ENCODE results near the gene VEGFA.

The VEGFA gene

DNA sequence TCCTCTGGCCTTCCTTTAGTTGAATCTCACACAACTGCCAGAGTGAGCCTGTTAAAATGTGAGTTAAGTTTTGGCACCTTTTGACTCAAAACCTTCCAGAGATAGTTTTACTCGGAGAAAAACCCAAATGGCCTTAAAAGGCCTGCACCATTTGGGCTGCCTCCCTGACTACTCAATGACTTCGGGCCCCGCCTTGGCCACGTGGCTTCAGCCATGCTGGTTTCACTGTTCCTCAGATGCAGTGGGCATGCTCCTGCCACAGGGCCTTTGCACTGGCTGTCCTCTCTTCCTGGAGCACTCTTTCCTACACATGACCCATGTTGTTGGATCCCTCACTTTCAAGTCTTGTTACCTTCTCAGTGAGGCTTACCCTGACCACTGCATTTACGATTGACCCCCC lies 18.3 kb downstream of the VEGFA start:
- no peak for DNase-seq

DNA sequence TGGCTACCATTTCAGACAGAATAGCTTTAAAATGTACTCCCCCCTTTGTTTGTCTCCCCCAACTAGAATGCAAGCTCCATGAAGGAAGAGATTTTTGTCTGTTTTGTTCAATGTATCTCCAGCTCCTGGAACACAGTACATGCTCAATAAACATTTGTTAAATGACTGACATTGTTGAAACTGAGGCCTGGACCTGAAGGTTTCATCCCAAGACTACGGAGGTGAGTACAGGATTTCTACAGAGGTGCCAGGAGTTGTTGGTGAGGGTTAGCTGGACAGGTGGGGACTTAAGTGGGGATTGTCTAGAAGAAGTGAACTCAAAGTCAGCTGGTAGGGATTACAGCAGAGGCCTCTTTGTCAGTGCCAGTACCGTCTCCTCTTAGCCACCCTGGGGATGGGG lies 19.4 kb downstream of the VEGFA start:
- no peak for DNase-seq

- DNase-seq = no peak
Measured at GRCh38 chr6:43790031-43790430, 20.0 kb downstream of the VEGFA start.

DNA sequence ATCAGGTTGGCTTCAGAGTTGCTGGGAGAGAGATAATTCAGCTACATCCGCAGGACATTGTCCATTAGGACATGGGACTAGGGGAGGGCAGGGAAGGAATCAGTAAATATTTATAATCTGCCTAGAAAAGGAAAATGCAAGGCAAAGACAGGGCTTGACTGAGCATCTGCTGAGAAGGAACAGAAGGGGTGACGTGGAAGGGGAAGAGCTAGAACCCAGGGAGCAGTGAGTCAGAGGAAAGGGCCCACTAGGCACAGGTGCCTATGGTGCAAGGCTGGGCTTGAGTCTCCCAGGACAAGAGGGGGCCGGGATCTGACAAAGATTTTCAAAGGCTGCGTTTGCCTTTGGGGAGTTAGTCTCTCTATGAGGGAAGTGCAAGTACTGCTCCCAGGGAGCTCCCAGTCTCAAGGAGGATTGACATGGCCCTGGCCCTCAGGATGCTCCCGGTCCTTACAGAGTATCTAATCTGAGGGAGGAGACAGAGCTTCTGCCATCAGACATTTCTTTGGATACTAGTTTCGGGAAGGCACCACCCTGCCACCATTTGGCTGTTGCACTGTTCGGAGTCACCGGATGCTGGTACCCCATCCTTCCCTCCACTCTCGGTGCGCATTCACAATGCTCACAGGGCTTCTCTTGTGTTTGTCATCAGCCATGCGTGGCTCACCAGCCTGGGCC lies 21.9 kb downstream of the VEGFA start:
- DNase-seq = no peak

DNA sequence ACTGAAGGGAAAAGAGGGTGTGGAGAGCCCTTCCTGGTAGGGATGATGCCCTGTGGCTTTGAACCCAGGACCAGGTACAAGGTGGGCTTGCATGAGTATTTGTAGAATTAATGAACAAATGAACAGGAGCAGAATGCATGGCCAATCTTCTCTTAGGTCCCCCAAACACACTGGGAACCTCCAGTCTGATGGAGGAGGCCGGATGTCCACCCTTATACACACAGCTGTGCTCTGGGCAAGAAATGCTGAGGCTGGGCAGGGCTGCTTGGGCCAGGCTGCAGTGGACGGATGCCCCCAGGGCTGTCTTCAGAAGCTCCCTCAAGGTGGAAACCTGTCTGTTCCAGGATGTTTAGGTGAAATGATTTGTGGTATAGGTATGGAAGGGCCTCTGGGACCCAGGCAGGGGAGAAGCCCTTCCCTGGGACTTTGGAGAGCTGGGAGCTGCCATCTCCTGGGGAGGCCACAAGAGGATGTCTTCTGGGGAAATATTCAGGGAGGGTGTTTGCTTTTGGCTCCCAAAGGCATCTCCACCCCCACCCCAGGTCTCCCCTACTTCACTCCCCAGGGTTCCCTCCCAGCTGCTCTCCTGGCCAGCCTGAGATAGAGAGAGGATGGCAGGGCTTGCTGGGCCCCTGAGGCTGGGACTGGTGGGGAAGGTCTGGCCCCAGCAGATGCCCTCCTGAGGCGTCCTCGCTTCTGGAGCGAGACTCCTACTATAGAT lies 23.3 kb downstream of the VEGFA start:
- DNase-seq = no peak

DNA sequence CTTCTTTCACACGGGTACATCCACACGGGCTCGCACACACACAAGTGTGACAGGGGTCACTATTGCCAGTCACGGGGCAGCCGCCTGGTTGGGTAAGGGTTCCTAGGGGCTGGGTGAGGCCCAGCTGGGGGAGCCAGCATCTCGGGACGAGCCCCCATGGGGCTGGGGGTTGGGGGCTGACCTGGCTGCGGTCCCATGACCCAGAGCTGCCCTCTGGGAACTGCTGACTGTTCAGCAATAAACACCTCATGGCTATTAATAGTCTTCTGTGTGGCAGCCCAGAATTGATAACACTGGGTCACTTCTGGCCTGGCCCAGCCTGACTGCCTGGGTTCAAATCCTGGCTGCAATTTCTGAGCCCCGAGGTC lies 23.8 kb downstream of the VEGFA start:
- DNase-seq = no peak

- no peak for DNase-seq
Measured at GRCh38 chr6:43795421-43795820, 25.4 kb downstream of the VEGFA start.

- DNase-seq = no peak
Measured at GRCh38 chr6:43796168-43796567, 26.2 kb downstream of the VEGFA start.

DNA sequence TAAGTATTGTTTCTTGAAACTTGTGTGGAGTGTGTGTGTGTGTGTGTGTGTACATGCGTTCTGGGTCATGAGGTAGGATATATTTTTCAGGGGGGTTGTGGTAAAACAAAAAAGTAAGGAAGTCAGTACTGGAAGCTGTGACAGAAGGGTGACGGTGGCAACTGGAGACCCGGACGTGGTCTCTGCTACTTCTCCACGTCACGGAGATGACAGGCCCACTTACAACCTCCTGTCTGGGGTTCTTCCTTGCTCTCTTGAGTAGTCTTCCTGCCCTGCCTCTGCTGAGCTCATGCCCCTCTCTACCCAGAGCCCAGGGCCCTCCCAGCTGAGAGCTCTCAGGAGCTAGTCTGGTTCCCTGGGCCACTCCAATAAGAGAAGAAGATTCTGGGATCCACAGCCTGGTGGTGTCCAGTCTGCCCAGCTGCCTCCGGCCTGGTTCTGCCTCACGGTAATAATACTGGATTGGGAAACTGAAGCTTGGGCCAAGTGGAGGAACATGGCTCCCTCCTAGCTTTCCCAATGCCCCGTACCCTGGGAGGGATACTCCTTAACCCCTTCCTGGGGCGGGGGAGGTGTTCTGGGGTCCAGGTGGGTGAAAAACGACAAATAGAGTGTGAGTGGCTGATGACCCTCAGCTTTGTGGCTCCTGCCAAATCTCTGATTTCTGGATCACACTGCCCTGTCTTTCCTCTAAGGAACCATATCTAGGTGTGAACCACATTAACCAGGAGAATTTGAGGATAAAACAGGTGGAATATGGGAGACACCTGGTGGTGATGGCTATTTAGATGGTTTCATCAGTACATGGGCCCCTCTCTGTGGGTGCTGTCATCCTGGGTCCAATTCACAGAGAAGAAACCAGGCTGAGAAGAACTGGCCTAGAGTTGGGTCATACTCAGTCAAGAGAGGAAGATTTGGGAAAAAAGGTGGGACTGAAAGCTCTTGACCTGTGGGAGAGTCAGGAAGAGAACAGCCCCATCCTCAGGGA lies 27.2 kb downstream of the VEGFA start:
- no peak for DNase-seq

DNA sequence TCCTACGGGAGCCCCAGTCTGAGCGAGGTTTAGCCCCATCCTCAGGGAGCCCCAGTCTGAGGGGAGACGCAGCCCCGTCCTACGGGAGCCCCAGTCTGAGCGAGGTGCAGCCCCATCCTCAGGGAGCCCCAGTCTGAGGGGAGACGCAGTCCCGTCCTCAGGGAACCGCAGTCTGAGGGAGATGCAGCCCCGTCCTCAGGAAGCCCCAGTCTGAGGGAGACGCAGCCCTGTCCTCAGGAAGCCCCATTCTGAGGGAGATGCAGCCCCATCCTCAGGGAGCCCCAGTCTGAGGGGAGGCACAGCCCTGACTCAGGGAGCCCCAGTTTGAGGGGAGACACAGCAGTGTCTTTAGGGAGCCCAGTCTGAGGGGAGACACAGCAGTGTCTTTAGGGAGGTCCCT lies 27.9 kb downstream of the VEGFA start:
- DNase-seq = no peak

DNA sequence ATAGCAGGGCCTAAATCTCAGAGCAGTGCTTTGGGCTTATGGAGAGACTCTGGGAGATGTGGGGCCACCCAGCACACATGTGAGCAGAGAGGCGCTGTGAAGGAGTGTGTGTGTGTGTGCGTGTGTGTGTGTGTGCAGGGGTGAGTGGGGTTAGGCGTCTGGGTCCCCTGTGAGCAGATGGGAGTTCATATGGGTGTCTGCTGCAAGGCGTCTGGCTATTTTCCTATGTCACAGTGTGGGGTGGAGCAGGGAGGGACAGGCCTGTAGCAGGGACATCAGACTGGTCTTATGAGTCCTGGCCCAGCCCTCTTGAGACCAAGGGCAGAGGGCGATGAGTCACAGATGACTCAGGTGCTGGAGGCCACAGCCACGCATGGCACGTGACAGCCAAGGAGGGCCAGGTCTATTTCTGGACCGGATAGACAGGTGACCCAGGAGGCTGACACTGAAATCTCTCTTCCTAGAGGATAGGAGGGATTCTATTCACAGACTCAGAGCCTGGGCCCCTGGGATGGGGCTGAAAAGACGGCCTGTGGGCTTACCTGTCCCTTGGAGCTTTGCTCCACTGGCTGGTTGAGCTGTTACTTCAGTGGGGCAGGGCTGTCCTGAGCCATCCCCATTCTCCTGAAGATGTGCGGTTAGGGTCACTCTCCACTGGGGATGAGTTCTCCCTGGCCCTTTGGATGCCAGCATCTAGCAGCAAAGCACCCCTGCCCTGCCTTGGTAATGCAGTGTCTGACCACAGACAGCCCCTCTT lies 28.9 kb downstream of the VEGFA start:
- no peak for DNase-seq

GRCh38 chr6:43799551-43800297 lies 29.7 kb downstream of the VEGFA start:
- no peak for DNase-seq

GRCh38 chr6:43800298-43800623 lies 30.2 kb downstream of the VEGFA start:
- DNase-seq = no peak

GRCh38 chr6:43800746-43801494 lies 30.9 kb downstream of the VEGFA start:
- DNase-seq = no peak

DNA sequence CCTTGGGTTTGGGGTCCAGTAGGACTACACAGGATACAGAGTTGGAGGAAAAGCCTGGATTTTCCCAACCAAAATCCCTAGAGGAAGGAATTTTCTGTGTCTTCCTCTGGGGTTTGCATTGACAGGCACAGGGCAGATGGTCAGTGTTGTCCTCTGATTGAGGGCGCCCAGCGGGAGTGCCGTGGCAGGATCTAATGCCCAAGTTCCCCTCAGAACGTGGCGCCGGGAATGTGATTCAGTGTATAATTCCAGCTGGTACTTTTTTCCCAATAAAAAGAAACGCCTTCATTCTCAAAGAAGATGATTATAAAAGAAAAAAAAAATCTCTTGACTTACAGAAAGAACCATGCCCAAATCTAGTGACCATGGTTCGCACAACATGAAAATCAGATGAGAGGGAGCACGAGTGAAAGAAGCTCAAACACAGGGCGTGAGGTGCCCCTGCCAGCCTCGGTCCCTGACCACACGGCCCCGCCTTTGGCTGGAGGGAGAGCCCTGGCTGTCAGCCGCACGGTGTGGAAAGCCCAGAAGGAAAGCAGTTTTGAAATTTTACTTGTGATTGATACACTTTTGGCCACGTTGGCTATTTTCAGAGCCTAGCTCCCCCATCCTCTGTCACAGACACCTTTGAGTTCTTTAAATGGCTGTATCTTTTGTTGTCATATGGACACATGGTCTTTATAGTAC lies 31.6 kb downstream of the VEGFA start:
- DNase-seq = no peak

GRCh38 chr6:43803055-43803782 lies 33.2 kb downstream of the VEGFA start:
- DNase-seq = no peak

DNA sequence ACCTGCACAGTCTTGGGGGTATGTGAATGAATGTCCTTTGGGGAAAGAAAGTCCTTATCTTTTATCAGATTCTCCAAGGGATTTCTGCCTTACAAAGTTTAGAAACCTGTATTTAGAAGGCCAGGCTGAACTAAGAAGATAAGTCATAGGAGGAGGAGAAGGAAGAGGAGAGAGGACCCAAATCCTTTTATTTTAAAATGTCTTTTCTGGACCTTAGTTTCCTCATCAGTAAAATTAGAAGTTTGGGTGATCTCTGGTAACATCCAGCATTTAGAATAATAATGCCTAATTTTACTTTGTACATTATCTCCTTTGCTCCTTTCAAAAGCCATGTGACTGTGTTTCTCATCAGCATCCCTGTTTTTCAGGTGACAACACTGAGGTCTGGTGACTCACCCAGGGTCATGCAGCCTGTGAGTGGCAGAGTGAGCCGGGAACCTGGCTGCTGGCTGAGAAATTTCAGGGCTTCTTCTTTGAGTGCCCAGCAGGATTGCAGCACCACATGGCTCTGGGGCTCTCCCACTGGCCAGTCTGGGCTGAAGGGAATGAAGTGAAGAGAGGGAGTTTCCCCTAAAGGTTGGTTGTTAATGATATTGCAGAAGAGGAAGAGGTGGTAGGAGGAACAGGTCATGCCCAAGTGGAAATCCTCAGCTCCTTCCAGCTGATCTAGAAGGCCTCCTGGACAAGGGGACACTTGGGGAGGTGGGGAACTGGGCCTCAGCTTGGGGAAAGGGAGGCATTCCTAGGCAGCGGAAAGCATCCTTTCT lies 34.0 kb downstream of the VEGFA start:
- DNase-seq = no peak

DNA sequence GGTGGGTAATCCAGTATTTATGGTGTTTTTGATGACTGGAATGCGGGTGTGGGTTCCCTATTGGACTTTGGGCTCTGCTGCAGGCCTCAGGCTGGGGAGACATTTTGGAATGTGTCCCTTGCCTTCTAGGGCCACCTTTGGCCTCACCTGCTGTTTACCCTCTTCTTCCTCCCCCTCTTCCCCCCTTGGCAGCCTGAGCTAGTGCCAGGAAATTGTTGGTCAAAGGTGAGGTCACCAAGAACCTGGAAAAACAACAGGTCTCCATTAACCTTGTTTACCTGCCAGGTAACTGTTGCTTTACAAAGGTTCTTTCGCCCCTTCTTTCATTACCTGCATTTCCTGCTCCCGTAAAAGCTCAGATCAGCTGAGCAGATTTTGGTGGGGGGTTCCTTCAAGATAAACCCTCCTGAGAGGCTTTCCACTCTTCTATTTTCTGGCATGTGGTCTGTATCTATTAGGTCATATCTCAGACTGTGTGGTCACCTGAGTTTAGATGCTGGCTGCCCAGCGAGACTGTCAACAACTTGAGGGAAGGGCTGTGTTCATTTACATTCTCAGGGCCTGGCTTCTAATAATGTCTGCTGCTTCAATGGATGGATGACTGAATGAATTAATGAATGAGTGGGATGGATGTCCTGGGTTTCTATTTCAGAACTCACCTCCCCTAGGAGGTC lies 34.7 kb downstream of the VEGFA start:
- DNase-seq = no peak

DNA sequence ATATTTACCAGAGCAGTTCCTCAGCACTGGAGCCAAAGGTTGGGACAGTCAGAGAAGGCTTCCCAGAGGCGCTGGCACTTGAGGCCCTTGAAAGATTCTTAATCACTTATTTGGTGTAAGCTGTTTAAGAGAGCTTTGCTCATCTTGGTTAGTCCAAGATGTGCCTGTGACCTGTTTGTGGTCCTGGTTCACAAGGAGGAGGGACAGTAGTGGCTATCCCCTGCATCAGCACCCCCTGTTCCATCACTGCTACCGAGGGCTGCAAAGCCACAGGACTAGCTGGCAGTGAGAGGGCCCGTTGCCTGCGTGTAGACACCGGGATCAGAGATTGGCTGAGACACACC lies 35.7 kb downstream of the VEGFA start:
- DNase-seq = no peak

Measured in NCI-H1436 treated with DMSO at 0.1 percent for 48 hours (cell line).